Right atrium auricular region (tissue), 2 donors: ENCODE data around the gene ZNF500. TPM values are rescaled to one million over a fixed set of nuclear protein-coding genes. Genes with fewer than 3 reads are reported as not detected.
A peak's percentile ranks its signal among the peaks of the same experiment; 100 is the strongest.

Experiments used
- DNase-seq: peaks from one replicate; pipeline ENCODE4 v3.0.0-alpha.2; 2019; ENCODE audit warnings: low spot score
- H3K27ac ChIP-seq, 2 donors: fragments of 200-600 bp; sonication (generic); 1 replicate in 1 of 2; 2 replicates in 1 of 2; pipeline ENCODE4 v1.5.1; 2016 to 2019
- H3K27me3 ChIP-seq, 2 donors: fragments of 200-600 bp; sonication (generic); one replicate each; pipeline versions ENCODE4 v1.5.1 to v1.6.0; 2017 to 2019
- H3K36me3 ChIP-seq: fragments of 200-600 bp; sonication (generic); one replicate; pipeline ENCODE4 v1.5.1; 2016
- H3K4me1 ChIP-seq, 2 donors: fragments of 200-600 bp; sonication (generic); one replicate each; pipeline versions ENCODE4 v1.5.1 to v1.6.0; 2017 to 2019
- H3K4me3 ChIP-seq, 2 donors: fragments of 200-600 bp; sonication (generic); 1 replicate in 1 of 2; 2 replicates in 1 of 2; pipeline ENCODE4 v1.5.1; 2017 to 2019; ENCODE audit warnings: mild to moderate bottlenecking in 1 of 2, moderate library complexity in 1 of 2
- H3K9me3 ChIP-seq, 2 donors: fragments of 200-600 bp; sonication (generic); one replicate each; pipeline ENCODE4 v1.5.1; 2019
- total RNA-seq, 2 donors: library from RNA; depleted of rRNA; stranded (reverse); fragments of >200 nt; gene quantifications; one replicate each; pipeline ENCODE4 v1.1.0, GENCODE V29; 2016
- TF ChIP-seq, protein P1 (sequence below), 2 donors: fragments of 200-600 bp; sonication (generic); IDR thresholded peaks; one replicate each; pipeline ENCODE4 v1.5.1; 2019; ENCODE audit warnings: antibody characterized with exemption in 2 of 2

The ZNF500 gene
- total RNA-seq, 2 donors from 2014 or later, result 4.3 to 7.5 TPM

DNA sequence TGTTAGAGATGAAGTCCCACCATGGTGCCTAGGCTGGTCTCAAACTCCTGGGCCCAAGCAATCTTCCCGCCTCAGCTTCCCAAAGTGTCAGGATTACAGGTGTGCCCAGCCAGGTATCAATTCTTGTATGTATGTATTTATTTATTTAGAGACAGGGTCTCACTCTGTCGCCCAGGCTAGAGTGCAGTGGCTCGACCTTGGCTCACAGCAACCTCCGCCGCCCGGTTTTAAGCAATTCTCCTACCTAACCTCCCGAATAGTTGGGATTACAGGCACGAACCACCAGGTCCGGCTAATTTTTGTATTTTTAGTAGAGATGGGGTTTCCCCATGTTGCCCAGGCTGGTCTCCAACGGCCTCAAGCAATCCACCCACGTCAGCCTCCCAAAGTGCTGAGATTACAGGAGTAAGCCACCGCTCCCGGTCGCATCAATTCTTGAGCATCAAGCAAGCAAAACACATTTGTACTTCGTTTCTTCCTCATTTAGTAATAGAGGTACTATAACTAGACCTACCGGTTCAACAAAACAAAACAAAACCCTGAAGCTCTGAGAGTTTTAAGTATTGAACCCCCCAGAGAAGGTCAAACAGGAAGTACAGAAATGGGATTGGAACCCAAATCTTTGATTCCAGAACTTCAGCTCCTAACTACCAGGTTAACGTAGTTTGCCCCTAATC, 1.0 kb upstream of the ZNF500 start:
- no peaks in the 10 kb centered on the region for H3K9me3 ChIP-seq
- no peaks in the 10 kb centered on the region for H3K27me3 ChIP-seq
- peak overlapping the region; percentile 74 to 86 for H3K27ac ChIP-seq
- peaks cover 0 to 31% of the 10 kb centered on the region in 2 donors for H3K4me1 ChIP-seq
- peak overlapping the region; percentile 44 to 100 for H3K4me3 ChIP-seq
- peaks cover 11% of the 10 kb centered on the region for H3K36me3 ChIP-seq
- DNase-seq, result no peak
- TF ChIP-seq, protein P1, sequence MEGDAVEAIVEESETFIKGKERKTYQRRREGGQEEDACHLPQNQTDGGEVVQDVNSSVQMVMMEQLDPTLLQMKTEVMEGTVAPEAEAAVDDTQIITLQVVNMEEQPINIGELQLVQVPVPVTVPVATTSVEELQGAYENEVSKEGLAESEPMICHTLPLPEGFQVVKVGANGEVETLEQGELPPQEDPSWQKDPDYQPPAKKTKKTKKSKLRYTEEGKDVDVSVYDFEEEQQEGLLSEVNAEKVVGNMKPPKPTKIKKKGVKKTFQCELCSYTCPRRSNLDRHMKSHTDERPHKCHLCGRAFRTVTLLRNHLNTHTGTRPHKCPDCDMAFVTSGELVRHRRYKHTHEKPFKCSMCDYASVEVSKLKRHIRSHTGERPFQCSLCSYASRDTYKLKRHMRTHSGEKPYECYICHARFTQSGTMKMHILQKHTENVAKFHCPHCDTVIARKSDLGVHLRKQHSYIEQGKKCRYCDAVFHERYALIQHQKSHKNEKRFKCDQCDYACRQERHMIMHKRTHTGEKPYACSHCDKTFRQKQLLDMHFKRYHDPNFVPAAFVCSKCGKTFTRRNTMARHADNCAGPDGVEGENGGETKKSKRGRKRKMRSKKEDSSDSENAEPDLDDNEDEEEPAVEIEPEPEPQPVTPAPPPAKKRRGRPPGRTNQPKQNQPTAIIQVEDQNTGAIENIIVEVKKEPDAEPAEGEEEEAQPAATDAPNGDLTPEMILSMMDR (IDR thresholded peaks at IDR 0.05), result no peak

DNA sequence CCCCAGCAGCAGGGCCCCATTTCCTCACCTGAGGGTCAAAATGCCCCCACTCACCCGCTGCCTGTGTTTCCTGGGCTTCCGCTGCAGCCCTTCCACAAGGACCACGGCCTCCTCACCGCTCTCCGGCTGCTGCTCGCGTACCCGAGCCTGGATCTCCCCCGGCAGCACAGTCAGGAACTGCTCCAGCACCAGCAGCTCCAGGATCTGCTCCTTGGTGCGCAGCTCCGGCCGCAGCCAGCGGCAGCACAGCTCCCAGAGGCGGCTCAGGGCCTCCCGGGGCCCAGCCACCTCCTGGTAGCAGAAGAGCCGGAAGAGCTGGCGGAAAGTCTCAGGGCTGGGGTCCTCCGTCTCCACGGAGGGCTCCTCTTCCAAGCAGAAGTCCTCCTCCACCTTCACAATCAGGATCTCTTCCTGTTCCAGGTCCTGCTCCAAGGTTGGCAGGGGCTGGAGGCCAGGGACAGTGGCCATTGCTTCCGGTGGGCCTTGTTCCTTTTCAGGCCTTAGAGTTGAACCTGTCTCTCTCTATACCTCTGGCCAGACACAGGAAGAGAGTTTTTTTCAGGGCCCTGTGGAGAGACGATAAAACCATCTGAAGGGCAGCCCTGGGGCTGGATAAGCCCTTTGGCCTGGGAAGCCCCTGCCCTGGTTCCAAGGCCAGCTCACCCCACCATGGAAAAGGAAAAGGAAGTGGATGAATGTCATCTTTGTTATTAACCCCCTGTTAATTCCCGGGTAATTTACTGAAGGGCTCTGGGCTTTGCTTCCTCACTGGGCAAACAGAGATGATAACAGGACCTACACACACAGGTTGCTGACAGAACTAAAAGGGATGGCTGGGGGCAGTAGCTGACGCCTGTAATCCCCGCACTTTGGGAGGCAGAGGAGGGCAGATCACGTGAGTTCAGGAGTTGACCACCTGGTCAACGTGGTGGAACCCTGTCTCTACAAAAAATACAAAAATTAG, 1.2 kb downstream of the ZNF500 start:
- H3K9me3 ChIP-seq, result no peaks in the 10 kb centered on the region
- H3K4me1 ChIP-seq, result peaks cover 0 to 31% of the 10 kb centered on the region in 2 donors
- TF ChIP-seq, protein P1 (IDR thresholded peaks at IDR 0.05), result no peak
- no peaks in the 10 kb centered on the region for H3K27me3 ChIP-seq
- no peak for DNase-seq
- H3K27ac ChIP-seq, result peak overlapping the region in 1 of 2 donors; percentile 86
- H3K36me3 ChIP-seq, result peaks cover 27% of the 10 kb centered on the region
- H3K4me3 ChIP-seq, result peak overlapping the region; percentile 88 to 100

DNA sequence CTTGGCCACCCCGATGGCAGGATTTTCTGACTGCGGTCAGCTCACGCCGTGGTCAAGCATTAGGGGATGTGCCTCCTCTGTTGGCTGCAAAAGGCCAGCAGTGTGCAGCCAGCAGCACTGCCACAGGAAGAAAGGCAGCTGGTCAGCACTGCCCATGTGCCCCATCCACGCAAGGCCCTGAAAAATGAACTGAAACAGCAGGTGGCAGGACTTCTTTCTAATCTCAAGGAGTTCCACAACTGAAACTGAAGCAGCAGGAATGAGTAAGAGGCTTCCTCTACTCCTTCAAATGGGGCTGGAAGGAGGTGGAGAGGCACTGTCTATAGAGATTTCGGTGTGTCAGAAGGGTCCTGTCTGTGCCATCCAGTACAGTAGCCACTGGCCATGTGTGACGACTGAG, 3.2 kb downstream of the ZNF500 start:
- TF ChIP-seq, protein P1 (IDR thresholded peaks at IDR 0.05), result no peak
- peaks cover 0 to 31% of the 10 kb centered on the region in 2 donors for H3K4me1 ChIP-seq

DNA sequence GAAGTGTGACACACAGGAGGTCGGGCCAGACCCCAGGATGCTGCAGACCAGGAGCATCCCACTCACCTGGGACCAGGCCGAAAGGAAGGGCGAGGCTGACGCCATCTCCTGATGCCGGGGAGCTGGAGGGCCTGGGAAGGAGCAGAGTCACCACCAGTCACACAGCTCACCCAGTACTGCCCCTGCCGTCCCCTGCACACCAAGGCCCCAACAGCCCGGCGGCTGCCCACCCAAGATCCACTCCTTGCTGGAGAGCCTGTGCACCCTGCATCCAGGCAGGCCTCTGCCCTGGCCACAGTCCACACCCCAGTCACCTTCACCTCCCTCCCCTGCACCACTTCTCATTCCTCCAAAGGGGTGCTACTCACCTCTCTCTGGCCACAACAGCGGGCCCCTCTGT, 4.8 kb downstream of the ZNF500 start:
- no peak overlapping the region for H3K4me3 ChIP-seq
- no peaks in the 10 kb centered on the region for H3K27me3 ChIP-seq
- peaks cover 59% of the 10 kb centered on the region for H3K36me3 ChIP-seq
- TF ChIP-seq, protein P1 (IDR thresholded peaks at IDR 0.05), result no peak
- peaks cover 0 to 20% of the 10 kb centered on the region in 2 donors for H3K4me1 ChIP-seq
- no peak for DNase-seq
- no peaks in the 10 kb centered on the region for H3K9me3 ChIP-seq
- H3K27ac ChIP-seq, result no peak overlapping the region

More for the DNA sequence above, 3.2 kb downstream of the ZNF500 start:
- Histone ChIP-seq H3K27me3 (no peaks in the 10 kb centered on the region), H3K9me3 (no peaks in the 10 kb centered on the region), H3K4me3 (no peak overlapping the region), H3K36me3 (peaks cover 46% of the 10 kb centered on the region), H3K27ac (no peak overlapping the region)
- no peak for DNase-seq

DNA sequence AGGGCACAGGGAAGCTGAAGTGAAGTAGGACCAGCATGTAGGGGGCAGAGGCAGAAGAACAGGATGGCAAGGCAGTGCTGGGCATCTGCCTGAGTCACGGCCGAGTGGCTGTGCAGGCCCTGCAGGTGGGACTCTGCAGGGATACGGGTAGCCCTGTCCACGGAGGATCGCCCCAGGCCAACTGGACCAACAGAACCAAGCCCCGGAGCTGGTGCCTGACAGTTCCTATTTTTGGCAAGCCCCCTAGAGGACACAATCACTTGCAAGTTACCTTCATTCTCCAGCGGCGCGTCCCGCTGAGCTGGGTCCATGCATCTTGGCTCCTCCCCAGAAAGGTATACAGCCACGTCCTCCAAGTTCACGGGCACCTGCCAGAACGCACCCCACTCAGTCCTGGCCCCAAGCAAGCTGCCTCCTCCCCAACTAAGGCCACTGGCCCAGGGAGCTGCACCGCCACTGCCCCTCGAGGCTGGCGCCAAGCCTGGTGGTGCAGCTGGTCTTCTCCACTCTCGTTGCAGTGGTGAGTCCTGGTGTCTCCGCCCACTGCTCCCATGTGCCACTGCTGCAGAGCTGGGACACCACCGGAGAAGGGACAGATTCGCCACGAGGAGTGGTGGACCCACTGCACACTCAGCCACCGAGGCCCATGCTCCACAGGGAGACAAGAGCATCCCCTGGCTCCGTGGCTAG, 6.6 kb downstream of the ZNF500 start:
- H3K27me3 ChIP-seq, result no peaks in the 10 kb centered on the region
- H3K4me3 ChIP-seq, result no peak overlapping the region
- no peaks in the 10 kb centered on the region for H3K9me3 ChIP-seq
- H3K4me1 ChIP-seq, result peaks cover 0 to 7% of the 10 kb centered on the region in 2 donors
- DNase-seq, result no peak
- H3K27ac ChIP-seq, result no peak overlapping the region
- TF ChIP-seq, protein P1 (IDR thresholded peaks at IDR 0.05), result no peak
- peaks cover 72% of the 10 kb centered on the region for H3K36me3 ChIP-seq
